Brain pericyte (primary cell): Measurements from ENCODE around the gene ATAD3A.
"Not testable (repeated sequence)": the region's sequence is repeated elsewhere in the genome, so short reads cannot be mapped to it uniquely, and the experiment has no call there.

Source experiments
- DNase-seq: peaks from one replicate; pipeline ENCODE4 v3.0.0-alpha.2; 2012; ENCODE audit warnings: low read depth, low spot score

Gene ATAD3A

GRCh38 chr1:1489861-1490260 lies 22.1 kb upstream of the ATAD3A start:
- DNase-seq = no peak

GRCh38 chr1:1490633-1491230 lies 21.2 kb upstream of the ATAD3A start:
- no peak for DNase-seq

- DNase-seq = no peak
Observed at GRCh38 chr1:1491601-1492000, 20.4 kb upstream of the ATAD3A start.

GRCh38 chr1:1494311-1494710 lies 17.7 kb upstream of the ATAD3A start:
- not testable (repeated sequence) for DNase-seq

GRCh38 chr1:1495461-1495975 lies 16.4 kb upstream of the ATAD3A start:
- not testable (repeated sequence) for DNase-seq

GRCh38 chr1:1504777-1505365 lies 7.1 kb upstream of the ATAD3A start:
- not testable (repeated sequence) for DNase-seq

- not testable (repeated sequence) for DNase-seq
Observed at GRCh38 chr1:1505366-1505798, 6.6 kb upstream of the ATAD3A start.

- DNase-seq = not testable (repeated sequence)
Observed at GRCh38 chr1:1505801-1506200, 6.2 kb upstream of the ATAD3A start.

GRCh38 chr1:1507305-1507704 lies 4.7 kb upstream of the ATAD3A start:
- DNase-seq = no peak

GRCh38 chr1:1508775-1509464 lies 3.0 kb upstream of the ATAD3A start:
- not testable (repeated sequence) for DNase-seq

GRCh38 chr1:1509465-1509850 lies 2.5 kb upstream of the ATAD3A start:
- DNase-seq = not testable (repeated sequence)

- DNase-seq = no peak
Observed at GRCh38 chr1:1510912-1511532, 940 bp upstream of the ATAD3A start.

- DNase-seq = not testable (repeated sequence)
Observed at GRCh38 chr1:1512425-1512824, 463 bp downstream of the ATAD3A start.

GRCh38 chr1:1513675-1514074 lies 1.7 kb downstream of the ATAD3A start:
- not testable (repeated sequence) for DNase-seq

GRCh38 chr1:1514376-1514775 lies 2.4 kb downstream of the ATAD3A start:
- DNase-seq = not testable (repeated sequence)

GRCh38 chr1:1516923-1517322 lies 5.0 kb downstream of the ATAD3A start:
- DNase-seq = not testable (repeated sequence)

- no peak for DNase-seq
Observed at GRCh38 chr1:1517973-1518620, 6.1 kb downstream of the ATAD3A start.

GRCh38 chr1:1518621-1519007 lies 6.7 kb downstream of the ATAD3A start:
- DNase-seq = not testable (repeated sequence)

- not testable (repeated sequence) for DNase-seq
Observed at GRCh38 chr1:1519805-1520505, 8.0 kb downstream of the ATAD3A start.

- no peak for DNase-seq
Observed at GRCh38 chr1:1521331-1521730, 9.4 kb downstream of the ATAD3A start.

GRCh38 chr1:1522536-1522935 lies 10.6 kb downstream of the ATAD3A start:
- not testable (repeated sequence) for DNase-seq
